AG08396 (cell line): ENCODE results near the gene MKNK2.
A peak's percentile ranks its signal among the peaks of the same experiment; 100 is the strongest.
"Not testable (repeated sequence)": the region's sequence is repeated elsewhere in the genome, so short reads cannot be mapped to it uniquely, and the experiment has no call there.

Experiments used
- DNase-seq: peaks from one replicate; pipeline ENCODE4 v3.0.0; 2012; ENCODE audit warnings: low spot score, mixed read lengths

MKNK2 gene

GRCh38 chr19:2044709-2045500, 6.1 kb downstream of the MKNK2 start:
- DNase-seq: no peak

GRCh38 chr19:2043961-2044708, 6.9 kb downstream of the MKNK2 start:
- DNase-seq: no peak

GRCh38 chr19:2043251-2043641, 7.8 kb downstream of the MKNK2 start:
- no peak for DNase-seq

- DNase-seq: no peak
Measured at GRCh38 chr19:2042485-2043250, 8.4 kb downstream of the MKNK2 start.

- DNase-seq: peak; percentile 98
Measured at GRCh38 chr19:2041683-2042484, 9.2 kb downstream of the MKNK2 start.

- DNase-seq: no peak
Measured at GRCh38 chr19:2041433-2041682, 9.7 kb downstream of the MKNK2 start.

GRCh38 chr19:2040647-2041432, 10.2 kb downstream of the MKNK2 start:
- DNase-seq: no peak

- DNase-seq: no peak
Measured at GRCh38 chr19:2039959-2040646, 10.9 kb downstream of the MKNK2 start.

- no peak for DNase-seq
Measured at GRCh38 chr19:2039089-2039958, 11.7 kb downstream of the MKNK2 start.

- no peak for DNase-seq
Measured at GRCh38 chr19:2038284-2039088, 12.6 kb downstream of the MKNK2 start.

- DNase-seq: no peak
Measured at GRCh38 chr19:2037651-2038255, 13.3 kb downstream of the MKNK2 start.

- DNase-seq: no peak
Measured at GRCh38 chr19:2036424-2036823, 14.6 kb downstream of the MKNK2 start.

- no peak for DNase-seq
Measured at GRCh38 chr19:2035590-2035991, 15.5 kb downstream of the MKNK2 start.

- DNase-seq: peak; percentile 72
Measured at GRCh38 chr19:2034729-2035589, 16.1 kb downstream of the MKNK2 start.

GRCh38 chr19:2034253-2034652, 16.8 kb downstream of the MKNK2 start:
- not testable (repeated sequence) for DNase-seq

GRCh38 chr19:2033825-2034159, 17.3 kb downstream of the MKNK2 start:
- DNase-seq: no peak

- DNase-seq: no peak
Measured at GRCh38 chr19:2033115-2033824, 17.8 kb downstream of the MKNK2 start.
